GM21723 (cell line): Measurements from ENCODE around the gene DLGAP1.

Experiments used
- ATAC-seq: cut with Tn5 transposase; IDR thresholded peaks from one replicate; pipeline ENCODE4 v1.9.1; 2021; ENCODE audit warnings: mild to moderate bottlenecking, moderate library complexity; ENCODE audit not compliant: unreplicated experiment

The DLGAP1 gene

GRCh38 chr18:3910512-3910911, 544.6 kb downstream of the DLGAP1 start:
- ATAC-seq, result no peak

GRCh38 chr18:3907955-3908354, 547.2 kb downstream of the DLGAP1 start:
- no peak for ATAC-seq

- ATAC-seq, result no peak
Measured at GRCh38 chr18:3906116-3906750, 548.9 kb downstream of the DLGAP1 start.

- no peak for ATAC-seq
Measured at GRCh38 chr18:3903337-3903736, 551.8 kb downstream of the DLGAP1 start.

GRCh38 chr18:3902676-3903075, 552.4 kb downstream of the DLGAP1 start:
- no peak for ATAC-seq

- ATAC-seq, result no peak
Measured at GRCh38 chr18:3901811-3902210, 553.3 kb downstream of the DLGAP1 start.

GRCh38 chr18:3901042-3901441, 554.1 kb downstream of the DLGAP1 start:
- ATAC-seq, result no peak

GRCh38 chr18:3900327-3900726, 554.8 kb downstream of the DLGAP1 start:
- ATAC-seq, result no peak

- no peak for ATAC-seq
Measured at GRCh38 chr18:3898861-3899613, 556.1 kb downstream of the DLGAP1 start.

- no peak for ATAC-seq
Measured at GRCh38 chr18:3892152-3892551, 563.0 kb downstream of the DLGAP1 start.

GRCh38 chr18:3891245-3891644, 563.9 kb downstream of the DLGAP1 start:
- no peak for ATAC-seq

- ATAC-seq, result no peak
Measured at GRCh38 chr18:3889803-3890202, 565.3 kb downstream of the DLGAP1 start.

- no peak for ATAC-seq
Measured at GRCh38 chr18:3889121-3889520, 566.0 kb downstream of the DLGAP1 start.

GRCh38 chr18:3886575-3887322, 568.4 kb downstream of the DLGAP1 start:
- ATAC-seq, result no peak

- no peak for ATAC-seq
Measured at GRCh38 chr18:3885209-3885792, 569.8 kb downstream of the DLGAP1 start.

GRCh38 chr18:3879836-3880120, 575.3 kb downstream of the DLGAP1 start:
- ATAC-seq, result no peak

- ATAC-seq, result no peak
Measured at GRCh38 chr18:3879114-3879835, 575.8 kb downstream of the DLGAP1 start.

- ATAC-seq, result no peak
Measured at GRCh38 chr18:3878401-3878800, 576.7 kb downstream of the DLGAP1 start.

- no peak for ATAC-seq
Measured at GRCh38 chr18:3877678-3878077, 577.4 kb downstream of the DLGAP1 start.

- no peak for ATAC-seq
Measured at GRCh38 chr18:3875961-3876360, 579.1 kb downstream of the DLGAP1 start.

- ATAC-seq, result no peak
Measured at GRCh38 chr18:3875376-3875775, 579.7 kb downstream of the DLGAP1 start.
